HG03196 (cell line): Measurements from ENCODE around the gene FRYL.
"Not testable (repeated sequence)": the region's sequence is repeated elsewhere in the genome, so short reads cannot be mapped to it uniquely, and the experiment has no call there.

ENCODE experiments used
- ATAC-seq: cut with Tn5 transposase; IDR thresholded peaks from one replicate; pipeline ENCODE4 v1.9.1; 2021; ENCODE audit not compliant: unreplicated experiment

The FRYL gene

GRCh38 chr4:48451656-48452055, 328.4 kb downstream of the FRYL start:
- not testable (repeated sequence) for ATAC-seq

DNA sequence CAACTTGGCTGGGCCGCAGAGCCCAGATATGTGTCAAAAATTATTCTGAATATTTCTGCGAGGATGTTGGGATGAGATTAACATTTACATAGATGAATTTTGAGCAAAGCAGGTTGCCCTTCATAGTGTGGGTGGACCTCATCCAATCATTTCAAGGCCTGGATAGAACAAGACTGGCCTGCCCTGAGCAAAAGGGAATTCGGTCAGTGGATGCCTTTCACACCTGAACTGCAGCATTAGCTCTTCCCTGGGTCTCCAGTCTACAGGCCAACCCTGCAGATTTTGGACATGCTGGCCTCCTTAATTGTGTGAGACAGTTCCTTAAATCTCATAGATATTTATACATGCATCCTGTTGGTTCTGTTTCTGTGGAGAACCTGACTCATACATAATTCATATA, 329.3 kb downstream of the FRYL start:
- ATAC-seq = no peak

- no peak for ATAC-seq
Measured at GRCh38 chr4:48449151-48449550, 330.9 kb downstream of the FRYL start.
